Stomach (tissue), 4 donors: Measurements from ENCODE around the gene DIS3L2.

ENCODE experiments used
- CTCF ChIP-seq, 7 experiments: fragments of 450-650 bp in 4 of 7; fragments of 200-600 bp in 3 of 7; sonication (generic) in 3 of 7; IDR thresholded peaks; one replicate each; pipeline ENCODE4 v1.5.1; 2016 to 2019; ENCODE audit warnings: antibody characterized with exemption in 7 of 7, control low read depth in 2 of 7, mild to moderate bottlenecking in 1 of 7
- POLR2A ChIP-seq, 4 donors: fragments of 450-650 bp; IDR thresholded peaks; one replicate each; pipeline ENCODE4 v1.6.1; 2016; ENCODE audit warnings: antibody characterized with exemption in 4 of 4, control low read depth in 2 of 4, mild to moderate bottlenecking in 1 of 4, moderate library complexity in 1 of 4

- TF ChIP-seq POLR2A (IDR thresholded peaks at IDR 0.05) (no peak), CTCF (IDR thresholded peaks at IDR 0.05) (no peak)
Observed at GRCh38 chr2:232268636-232269165, 307.2 kb downstream of the DIS3L2 start.
